Hypothalamus (tissue), 51 donors: ENCODE measurements around the gene MYO5B.

Experiments used
- DNase-seq, 51 donors: peaks; one replicate each; lab custom pipeline; 2025; lab: John Stamatoyannopoulos, UW

MYO5B gene

DNA sequence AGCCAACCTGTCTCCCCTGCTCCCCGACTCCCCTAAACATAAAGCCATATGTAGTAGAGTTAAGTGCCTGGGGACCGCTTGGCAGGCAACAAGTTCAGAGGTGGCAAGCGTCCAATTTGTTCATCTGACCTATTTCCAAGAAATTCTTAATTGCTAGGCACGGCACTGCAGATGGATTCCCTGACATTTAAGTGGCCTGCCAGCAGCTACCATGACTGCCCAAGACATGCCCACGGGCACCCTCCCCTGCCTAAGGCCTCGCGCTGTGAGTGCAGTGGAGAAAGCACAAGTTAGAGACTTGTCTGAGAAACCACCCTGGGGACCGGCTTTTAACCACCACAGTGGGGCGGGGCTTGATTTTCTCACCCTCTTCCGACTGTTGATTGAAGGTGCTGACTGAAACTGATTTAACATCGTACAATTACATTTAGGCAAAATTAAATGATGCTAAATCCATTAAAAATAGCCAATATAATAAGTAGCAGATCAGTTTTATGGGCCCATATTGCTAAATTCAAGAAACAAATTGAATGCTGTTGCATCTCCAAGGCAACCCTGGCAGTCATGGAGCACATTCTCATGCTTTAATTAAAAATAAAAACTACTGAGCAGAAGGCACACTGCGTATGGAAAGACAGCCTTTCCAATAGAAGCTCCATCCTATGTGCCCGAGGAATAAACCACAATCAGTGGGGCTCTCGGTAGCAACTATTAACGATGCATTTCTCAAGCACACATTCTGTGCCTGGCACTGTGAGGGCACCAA, 218.0 kb downstream of the MYO5B start:
- peak in 22 of 51 donors; percentile 6 to 41 (median 14) for DNase-seq

DNA sequence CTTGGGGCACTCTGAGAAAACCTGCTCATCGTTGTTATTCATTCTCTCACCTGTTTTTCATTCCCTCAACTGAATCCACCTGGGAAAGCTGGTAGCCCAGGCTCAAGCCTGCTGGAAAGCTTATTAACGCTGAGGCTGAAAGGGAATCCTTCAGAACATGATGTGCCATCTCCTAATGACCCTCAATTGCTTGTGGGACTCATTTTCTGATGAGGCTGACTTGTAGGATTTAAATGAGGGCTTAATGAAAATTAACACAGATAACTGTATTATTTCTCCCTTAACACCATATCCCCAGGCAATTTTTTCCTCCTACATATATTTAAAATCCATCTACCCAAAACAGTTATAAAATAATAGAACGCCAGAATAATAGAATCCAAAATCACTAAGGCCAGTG, 218.9 kb downstream of the MYO5B start:
- DNase-seq = no peak

DNA sequence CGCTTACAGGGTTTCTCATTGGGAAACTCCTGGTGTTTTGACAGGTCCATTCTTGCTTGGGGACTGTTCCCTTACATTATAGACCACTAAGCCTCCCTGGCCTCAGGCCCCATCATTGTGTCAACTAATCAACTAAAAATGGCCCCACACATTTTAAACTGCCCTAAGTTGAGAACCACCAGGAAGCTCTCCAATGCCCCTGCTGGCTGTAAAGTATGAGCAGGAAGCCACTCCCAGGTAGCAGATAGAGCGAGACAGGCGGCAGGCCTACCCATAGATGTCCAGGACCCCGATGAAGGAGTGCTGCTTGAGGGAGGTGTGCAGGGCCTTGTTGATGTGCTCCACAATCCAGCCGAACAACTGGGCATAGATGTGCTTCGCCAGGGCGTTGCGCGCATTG, 220.9 kb downstream of the MYO5B start:
- no peak for DNase-seq

DNA sequence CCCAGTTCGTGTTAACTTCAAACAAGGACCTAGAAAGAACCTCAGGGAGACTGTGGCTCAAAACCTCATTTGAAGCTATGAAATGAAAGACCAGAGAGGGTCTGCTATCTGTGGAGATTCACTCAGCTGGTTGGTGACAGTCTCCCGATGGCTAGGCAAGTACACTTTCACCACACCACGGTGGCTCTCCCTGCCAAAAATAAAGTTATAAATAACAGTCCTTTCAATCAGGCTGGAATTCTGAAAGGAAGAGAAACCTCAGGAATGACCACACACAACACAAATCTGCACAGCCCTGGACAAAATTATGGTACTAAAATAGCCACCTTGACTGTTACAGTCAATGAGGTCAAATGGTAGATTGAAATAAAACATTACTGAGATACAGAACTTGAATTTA, 221.4 kb downstream of the MYO5B start:
- DNase-seq = no peak

DNA sequence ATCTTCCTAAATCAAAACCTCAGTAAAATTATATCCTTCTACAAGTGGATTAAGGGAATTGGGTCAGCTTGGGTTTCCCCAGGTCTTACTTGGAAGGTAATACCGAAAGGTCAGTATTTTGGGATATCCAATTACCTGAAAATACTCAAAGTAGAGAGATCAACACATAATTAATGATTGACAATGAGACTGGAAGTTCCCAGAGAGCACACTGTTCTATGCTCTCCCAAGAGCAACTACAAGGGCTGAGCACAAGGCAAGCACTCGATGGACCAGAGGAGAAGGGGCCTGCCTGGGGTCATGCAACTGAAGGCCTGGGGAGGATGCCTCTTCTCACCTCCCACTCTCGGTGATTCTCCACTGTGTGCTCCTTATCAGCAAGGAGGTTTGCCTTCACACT, 222.4 kb downstream of the MYO5B start:
- no peak for DNase-seq

DNA sequence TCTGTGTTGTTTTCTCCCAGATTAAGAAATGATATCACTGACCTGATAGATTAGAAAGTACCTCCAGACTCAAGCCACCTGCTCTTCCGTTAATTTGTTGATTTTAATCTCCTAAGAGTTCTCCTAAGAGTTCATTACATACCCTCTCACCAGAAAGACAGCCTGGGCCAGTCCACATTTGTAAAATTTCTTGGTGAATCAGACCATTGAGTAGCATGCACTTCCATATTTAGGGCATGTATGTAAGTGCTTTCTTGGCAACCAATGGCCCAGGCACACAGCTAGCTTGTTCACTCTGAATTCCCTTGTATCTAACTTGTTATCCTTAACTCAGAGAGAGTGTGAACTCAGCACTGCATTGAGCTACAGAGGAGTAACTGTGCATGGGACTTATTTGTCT, 223.5 kb downstream of the MYO5B start:
- DNase-seq = no peak

DNA sequence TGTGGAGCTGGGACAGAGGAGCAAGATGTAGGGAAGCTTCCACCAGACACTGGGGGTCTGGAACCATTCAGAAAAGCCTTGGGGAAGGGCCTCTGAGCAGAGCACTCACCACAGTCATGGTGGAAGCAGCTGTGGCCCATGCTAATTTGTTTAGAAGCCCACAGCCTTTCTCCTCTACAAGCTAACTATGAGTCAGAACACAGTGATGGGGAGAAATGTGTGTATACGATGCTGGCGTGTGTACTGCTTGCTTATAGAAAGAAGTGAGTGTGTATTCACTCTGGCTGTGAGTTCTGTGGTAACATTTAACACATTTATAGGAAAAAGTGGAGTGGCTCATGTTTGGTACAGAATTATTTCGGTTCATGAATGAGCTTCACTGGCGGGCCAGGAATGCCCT, 224.6 kb downstream of the MYO5B start:
- no peak for DNase-seq

DNA sequence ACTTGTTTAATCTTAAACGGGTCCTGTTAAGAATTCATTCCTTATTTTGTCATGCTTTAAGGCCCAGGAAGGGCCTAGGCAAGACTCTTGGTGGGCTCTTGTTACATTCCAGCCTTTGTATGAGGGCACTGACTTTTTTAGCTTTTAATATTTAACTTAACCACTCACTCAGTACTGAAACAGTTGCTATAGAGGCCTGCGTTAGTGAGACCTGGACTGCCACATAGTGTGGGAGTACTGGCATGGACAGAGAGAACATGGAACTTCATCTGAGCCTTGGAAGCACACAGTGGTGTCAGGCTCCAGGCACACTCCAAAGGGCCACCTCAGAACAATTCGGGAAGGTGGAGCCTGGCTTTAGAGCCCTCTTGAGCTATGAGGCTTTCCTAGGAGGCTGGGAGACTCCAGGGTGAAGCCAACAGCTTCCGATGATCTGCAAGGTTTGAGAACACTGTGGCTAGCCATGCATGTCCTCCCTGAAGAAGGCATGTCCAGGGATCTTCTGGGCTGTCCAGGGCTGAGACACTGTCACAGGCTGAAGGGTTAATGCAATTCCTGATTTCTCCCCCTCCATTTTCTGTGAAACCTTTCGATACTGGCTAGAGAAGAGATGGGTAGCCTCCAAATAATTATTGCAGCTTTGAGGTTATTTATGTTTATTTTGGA, 226.2 kb downstream of the MYO5B start:
- no peak for DNase-seq

DNA sequence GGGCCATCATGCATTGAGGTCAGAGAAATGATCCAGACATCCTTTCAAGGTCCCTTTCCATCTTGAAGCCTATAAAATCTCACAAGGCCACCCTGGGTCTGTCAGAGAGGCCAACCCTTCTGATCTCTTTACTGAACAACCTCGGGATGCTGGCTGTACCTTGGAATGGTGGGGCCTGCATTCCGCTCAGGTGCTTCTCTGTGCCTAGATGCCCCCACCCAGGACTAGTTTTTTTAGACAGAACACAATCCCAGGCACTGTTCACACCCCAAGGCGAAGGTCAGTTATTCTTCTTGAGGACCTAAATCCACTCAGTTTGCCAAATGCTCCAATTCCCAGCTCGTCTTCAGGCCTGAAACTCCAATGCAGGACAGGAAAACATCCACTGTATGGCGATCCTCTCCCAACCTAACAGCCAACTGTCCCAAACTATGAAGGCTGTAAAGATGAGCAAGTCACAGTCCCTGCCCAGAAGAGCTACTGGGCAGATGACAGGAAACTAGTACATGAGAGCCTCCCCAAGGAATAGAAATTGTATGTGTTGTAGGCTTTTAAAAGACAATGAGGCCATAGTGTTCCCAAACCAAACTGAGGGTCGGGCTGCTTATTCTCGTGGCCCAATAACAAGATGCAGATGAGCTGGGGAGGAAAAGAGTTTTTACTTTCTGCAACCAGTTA, 227.2 kb downstream of the MYO5B start:
- no peak for DNase-seq

DNA sequence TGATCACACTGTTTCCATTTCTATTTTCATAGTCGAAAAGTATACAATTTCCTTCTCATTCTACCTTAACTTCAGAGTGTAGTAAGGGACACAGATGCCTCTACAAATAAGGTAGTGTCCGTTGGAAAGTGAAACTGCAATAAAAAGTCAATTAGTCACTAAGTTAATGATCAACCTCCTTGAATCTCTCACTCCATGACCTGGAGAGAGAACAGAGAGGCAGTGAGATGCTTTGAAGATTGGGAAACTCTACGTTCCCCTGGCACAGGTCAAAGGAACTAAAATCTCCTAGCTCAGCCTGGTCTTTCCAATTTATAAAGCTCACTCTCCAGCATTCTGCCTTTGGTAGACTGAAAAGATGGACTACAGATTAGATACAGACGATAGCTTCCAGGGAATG, 227.8 kb downstream of the MYO5B start:
- no peak for DNase-seq

DNA sequence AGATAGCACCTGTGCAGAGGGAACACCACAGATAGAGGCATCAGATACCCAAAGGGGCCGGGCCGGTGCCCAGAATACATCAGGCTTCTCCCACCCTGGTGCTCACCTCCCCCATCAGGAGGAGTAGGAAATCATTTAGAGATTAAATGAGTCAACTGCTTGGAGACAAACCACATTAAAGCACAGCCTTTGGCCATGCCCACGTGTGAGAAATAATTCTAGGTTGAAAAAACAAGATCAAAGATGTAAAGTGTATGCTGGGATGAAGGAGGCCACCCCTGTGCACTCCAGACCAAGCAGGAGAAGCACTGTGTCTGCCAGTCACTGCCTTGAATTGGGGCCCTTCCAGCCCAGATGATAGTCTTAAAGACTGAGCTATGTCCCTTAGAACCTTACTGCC, 228.9 kb downstream of the MYO5B start:
- no peak for DNase-seq

DNA sequence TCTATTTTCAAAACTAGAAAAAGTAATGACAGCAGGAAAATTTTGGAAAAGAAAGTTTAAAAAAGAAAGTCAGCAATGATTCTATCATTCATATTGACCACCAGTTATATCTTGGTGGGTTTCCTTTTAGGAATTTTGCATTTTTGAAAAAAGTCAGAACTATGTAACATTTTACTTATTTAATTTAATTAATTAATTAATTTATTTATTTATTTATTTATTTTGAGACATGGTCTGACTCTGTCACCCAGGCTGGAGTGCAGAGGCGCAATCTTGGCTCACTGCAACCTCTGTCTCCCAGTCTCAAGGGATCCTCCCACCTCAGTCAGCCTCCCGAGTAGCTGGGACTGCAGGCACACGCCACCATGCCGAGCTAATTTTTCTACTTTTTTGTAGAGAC, 231.7 kb downstream of the MYO5B start:
- no peak for DNase-seq

DNA sequence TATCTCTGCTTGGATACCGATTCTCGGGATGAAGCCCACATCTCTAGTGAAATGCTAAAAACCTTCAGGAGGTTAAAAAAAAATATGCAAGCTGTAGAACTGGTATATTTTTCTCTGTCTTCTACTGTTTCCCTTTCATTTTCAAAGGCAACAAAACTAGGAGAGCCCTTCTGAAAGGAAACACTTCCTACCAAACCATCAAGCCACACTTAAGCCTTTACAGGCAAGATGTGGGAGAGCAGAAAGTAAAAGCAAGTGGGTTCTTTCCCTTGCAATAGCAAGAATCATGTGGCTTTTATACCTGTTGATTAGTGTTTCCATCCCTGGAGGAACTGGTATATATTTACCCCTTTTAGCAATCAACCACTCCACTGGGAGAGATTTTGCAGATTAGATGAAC, 233.7 kb downstream of the MYO5B start:
- DNase-seq = no peak

DNA sequence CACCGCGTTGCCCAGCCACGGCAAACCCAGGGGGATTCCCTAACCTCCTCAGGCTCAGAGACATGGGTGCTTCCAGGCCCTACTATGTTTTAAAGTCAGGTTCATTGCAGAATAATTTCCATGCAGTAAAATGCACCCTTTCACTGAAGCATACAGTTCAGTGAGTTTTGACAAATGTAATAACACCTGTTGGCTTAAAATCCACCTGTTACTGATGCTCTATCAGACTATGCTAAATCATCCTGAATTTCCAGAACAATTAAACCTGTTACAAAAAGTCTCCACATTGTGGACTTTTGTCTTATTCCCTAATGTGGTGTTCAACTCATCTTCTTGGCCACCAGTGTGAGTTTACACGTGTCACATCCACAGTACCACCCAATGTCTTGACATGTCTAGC, 234.6 kb downstream of the MYO5B start:
- no peak for DNase-seq

DNA sequence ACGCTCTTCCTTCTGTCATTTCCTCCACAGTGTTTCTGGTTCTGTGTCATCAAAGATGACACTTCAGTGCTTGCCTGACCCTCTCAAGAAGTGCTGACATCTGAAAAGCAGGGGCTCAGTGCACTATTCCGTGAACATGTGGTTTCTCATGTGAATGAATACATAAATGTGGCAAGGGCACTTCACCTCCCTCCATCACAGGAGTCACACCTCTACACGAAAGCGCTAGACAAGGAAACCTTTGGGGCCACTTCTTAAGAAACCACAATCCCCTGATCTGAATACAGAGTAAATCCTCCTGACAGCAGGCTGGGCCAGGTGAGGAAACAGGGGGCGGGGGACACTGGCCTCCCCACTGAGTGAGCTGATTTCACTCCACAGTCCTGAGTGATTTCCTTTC, 235.8 kb downstream of the MYO5B start:
- DNase-seq = no peak

DNA sequence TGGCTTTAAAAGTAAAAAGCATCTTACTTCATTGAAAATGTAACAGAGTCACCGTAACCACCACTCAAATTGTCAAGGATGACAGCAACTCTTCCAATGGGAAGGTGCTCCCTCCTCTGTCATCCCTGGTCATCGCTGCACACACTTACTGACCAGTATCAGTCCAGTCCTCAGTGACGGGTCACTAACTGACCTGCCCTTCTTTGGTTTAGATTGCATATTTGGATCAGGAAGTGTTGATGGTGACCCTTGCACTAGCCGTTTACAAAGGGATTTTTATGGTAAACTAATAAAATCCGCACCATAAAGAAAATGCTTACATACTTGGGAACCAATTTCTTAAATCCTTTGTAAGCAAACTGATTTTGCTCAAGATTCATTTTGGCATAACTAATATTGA, 239.7 kb downstream of the MYO5B start:
- no peak for DNase-seq

DNA sequence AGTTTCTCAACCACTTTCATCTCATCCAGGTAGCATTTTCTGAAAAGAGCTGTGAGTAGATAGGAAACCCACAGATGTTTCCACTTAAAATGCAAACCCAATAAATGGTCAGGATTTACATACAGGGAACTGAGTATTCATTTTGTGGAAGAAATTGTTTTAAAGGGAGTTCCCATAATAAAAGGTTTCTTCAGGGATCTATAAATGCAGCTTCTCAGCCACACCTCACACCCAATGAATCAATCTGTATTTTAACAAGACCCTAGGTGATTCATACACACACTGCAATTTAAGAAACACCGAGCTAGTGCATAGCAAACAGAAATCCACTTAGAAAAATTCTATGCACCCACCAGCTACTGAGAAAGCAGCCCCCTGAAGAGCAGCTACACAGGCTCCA, 241.6 kb downstream of the MYO5B start:
- no peak for DNase-seq

DNA sequence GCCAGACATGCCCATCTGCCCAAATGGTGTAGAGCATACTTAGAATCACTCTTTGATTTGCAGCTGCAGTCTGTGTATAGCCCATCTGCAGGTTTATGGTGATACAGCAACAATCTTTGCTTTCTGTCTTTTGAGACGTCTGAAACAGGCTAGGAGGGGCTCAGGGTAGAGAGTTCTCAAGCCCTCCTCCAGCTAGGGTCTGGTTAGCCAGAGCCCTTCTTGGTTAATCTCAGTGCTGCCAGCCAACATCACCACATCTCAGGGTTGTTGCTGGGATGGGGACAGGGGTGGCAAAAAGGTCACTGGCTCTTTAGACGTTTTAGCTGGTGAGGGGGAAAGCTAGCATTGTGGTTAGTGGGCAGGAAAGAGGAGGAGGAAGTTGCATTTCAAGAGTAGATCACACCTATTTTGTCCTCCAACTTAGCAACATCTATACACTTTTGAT, 245.0 kb downstream of the MYO5B start:
- no peak for DNase-seq

DNA sequence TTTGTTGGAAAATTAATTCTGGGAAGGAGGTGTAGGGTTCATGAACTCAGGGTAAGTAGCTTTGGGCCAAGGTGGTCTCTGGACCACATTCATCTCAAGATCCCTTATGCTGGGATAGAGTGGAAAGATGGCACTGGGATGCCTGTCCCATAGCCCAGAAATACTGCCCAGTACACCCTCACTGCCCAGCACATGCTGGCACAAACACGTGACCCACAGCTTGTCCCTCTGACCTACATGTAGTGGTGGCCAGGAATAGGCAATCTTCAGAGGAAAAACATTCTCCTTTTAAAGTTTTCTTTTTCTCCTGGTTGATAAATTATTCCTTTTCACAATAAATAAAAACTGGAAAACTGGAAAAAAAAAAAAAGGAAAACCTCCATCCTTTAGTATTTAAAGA, 246.0 kb downstream of the MYO5B start:
- no peak for DNase-seq

DNA sequence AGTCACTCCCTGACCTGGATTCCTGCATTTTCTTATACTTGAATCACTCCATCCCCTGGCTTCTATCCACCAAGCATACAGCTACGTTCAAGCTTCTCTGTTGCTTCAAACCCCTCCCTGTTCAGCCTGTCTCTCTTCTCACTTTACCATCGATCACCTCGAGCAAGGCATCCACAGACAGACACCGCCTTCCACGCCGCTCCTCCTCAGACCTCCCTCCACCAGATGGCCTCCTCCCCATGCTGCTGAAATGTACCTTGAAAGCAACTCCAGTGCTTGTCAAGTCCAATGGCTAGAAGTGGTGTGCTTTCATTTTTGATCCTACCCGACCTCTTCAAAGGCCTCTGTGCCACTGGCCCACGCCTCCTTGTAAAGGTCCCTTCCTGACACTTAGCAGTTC, 250.3 kb downstream of the MYO5B start:
- no peak for DNase-seq

DNA sequence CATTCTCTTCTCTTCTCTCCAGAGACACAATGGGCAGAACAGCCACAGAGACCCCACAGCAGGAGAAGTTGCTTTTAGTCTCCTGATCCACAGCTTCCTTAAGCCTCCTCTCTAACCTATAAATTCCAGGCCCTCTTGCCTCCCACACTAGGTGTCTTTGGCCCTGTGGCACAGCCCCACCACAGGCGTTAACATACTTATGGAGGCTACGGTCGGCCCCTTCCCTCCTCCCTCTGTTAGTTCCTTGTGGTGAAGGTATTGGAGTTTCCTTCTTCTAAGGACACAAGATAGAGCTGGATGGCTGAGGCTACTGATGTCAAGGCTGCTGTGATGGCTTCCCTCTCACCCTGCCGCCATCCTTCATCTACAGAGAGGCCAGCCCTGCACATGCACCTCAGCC, 258.1 kb downstream of the MYO5B start:
- no peak for DNase-seq

DNA sequence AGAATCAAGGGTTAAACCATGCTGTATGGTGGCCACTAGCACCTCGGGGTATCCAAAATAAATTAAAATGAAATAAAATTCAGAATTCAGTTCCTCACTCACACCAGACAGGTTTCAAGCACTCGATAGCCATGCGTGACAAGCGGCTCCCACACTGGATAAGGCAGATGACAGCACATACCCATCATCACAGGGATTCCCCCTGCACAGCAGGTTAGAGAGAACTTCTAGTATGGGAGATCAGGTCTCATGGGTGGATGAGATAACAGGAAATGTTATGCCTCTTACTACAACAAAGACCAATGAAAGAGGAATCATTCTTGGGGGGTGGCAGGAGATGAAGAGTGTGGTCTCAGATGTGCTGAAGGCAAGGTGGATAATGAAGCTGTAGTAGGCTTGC, 259.7 kb downstream of the MYO5B start:
- DNase-seq = no peak
